Activated B cell treated with CpG ODN at 0.5 μM for 24 hours (primary cell): Measurements from ENCODE around the gene CSF2. TPM values are rescaled to one million over a fixed set of nuclear protein-coding genes. Genes with fewer than 3 reads are reported as not detected.

Experiments
- ATAC-seq: fragments of 200-7000 bp; cut with Tn5 transposase; one replicate; pipeline ENCODE4 v1.10.0; 2021; ENCODE audit warnings: low read depth, mild to moderate bottlenecking, moderate library complexity
- CTCF ChIA-PET: fragments of 350-600 bp; sonication (Branson Sonifier 250); formaldehyde crosslinking; loops from one replicate; lab custom pipeline; 2021; ENCODE audit warnings: antibody characterized with exemption; lab: Charles Lee
- POLR2A ChIA-PET: fragments of 350-600 bp; sonication (Branson Sonifier 250); formaldehyde crosslinking; loops from one replicate; lab custom pipeline; 2021; ENCODE audit warnings: antibody characterized with exemption; lab: Charles Lee
- DNase-seq: peaks from one replicate; pipeline ENCODE4 v3.0.0; 2022
- H3K27ac Mint-ChIP-seq: one replicate; pipeline ENCODE4 v1.8.0; 2020; ENCODE audit warnings: mixed read lengths
- H3K27me3 Mint-ChIP-seq: one replicate; pipeline ENCODE4 v1.8.0; 2021; ENCODE audit warnings: mixed read lengths
- H3K36me3 Mint-ChIP-seq: one replicate; pipeline ENCODE4 v1.8.0; 2021; ENCODE audit warnings: low read depth, mixed read lengths
- H3K4me1 Mint-ChIP-seq: one replicate; pipeline ENCODE4 v1.8.0; 2021; ENCODE audit warnings: mixed read lengths
- H3K4me3 Mint-ChIP-seq: one replicate; pipeline ENCODE4 v1.8.0; 2020; ENCODE audit warnings: mild to moderate bottlenecking, mixed read lengths
- H3K9me3 Mint-ChIP-seq: one replicate; pipeline ENCODE4 v1.8.0; 2020; ENCODE audit warnings: mixed read lengths
- intact Hi-C: fragments of 100-400 bp; cut with micrococcal nuclease; formaldehyde crosslinking; loops from one replicate; pipeline ENCODE4 v1.15.1; 2024
- total RNA-seq: library from RNA; stranded (reverse); gene quantifications from 2 replicates; pipeline ENCODE4 v1.2.3, GENCODE V29; 2022
- TF ChIP-seq, protein P1 (sequence below): fragments of 200-600 bp; IDR thresholded peaks from one replicate; pipeline ENCODE4 v1.8.0; 2022; ENCODE audit warnings: antibody characterized with exemption, mild to moderate bottlenecking

CSF2 gene
- total RNA-seq, 1 donor from 2014 or later, result not detected

DNA sequence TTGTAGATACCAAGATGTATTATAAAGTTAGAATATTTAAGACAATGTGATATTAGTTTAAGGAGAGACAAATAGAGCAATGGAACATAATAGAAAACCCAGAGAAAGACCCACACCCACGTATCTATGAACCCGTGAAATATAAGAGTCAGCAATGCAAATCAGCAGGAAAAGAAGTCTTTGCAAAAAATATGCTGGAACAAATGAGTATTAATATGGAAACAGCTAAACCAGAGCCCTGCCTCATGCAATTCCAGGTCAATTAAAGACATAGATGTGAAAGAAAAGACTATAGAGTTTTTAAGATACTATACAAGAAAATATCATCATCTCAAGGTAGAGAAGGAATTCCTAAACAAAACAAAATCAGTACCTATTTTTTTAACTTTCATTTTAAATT, 36.2 kb upstream of the CSF2 start:
- ChIA-PET CTCF (no interaction called here), POLR2A (no interaction called here)
- Mint-ChIP-seq H3K9me3 (peaks cover 18% of the 10 kb centered on the region), H3K4me3 (no peak overlapping the region), H3K36me3 (no peaks in the 10 kb centered on the region), H3K27ac (no peak overlapping the region), H3K4me1 (no peaks in the 10 kb centered on the region), H3K27me3 (peaks cover 33% of the 10 kb centered on the region)
- ATAC-seq (no peak), DNase-seq (no peak)
- TF ChIP-seq, protein P1, sequence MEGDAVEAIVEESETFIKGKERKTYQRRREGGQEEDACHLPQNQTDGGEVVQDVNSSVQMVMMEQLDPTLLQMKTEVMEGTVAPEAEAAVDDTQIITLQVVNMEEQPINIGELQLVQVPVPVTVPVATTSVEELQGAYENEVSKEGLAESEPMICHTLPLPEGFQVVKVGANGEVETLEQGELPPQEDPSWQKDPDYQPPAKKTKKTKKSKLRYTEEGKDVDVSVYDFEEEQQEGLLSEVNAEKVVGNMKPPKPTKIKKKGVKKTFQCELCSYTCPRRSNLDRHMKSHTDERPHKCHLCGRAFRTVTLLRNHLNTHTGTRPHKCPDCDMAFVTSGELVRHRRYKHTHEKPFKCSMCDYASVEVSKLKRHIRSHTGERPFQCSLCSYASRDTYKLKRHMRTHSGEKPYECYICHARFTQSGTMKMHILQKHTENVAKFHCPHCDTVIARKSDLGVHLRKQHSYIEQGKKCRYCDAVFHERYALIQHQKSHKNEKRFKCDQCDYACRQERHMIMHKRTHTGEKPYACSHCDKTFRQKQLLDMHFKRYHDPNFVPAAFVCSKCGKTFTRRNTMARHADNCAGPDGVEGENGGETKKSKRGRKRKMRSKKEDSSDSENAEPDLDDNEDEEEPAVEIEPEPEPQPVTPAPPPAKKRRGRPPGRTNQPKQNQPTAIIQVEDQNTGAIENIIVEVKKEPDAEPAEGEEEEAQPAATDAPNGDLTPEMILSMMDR, result no peak
- intact Hi-C loops, result no loop called here

DNA sequence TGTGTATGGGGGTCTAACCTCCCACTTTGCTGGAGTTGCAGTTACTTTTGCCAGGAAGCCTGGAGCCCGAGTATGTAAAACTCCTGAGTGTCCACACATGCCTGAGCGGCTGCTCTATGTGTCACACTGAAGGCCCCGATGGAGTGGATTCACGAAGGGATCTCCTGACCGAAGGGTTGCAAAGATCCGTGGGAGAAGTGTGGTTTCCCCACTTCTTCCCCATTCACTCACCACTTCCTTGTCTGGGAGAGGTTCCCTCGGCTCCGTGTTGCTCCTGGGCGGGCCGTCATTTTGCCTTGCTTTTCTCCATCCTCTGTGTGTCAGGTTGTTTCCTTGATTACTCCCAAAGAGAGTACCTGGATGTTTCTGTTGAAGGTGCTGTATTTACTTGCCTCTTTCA, 29.4 kb upstream of the CSF2 start:
- ChIA-PET CTCF (no interaction called here), POLR2A (no interaction called here)
- TF ChIP-seq, protein P1, result no peak
- H3K27ac Mint-ChIP-seq, result no peak overlapping the region
- no peaks in the 10 kb centered on the region for H3K9me3 Mint-ChIP-seq
- no peaks in the 10 kb centered on the region for H3K4me1 Mint-ChIP-seq
- H3K36me3 Mint-ChIP-seq, result no peaks in the 10 kb centered on the region
- DNase-seq (no peak), ATAC-seq (no peak)
- peaks cover 35% of the 10 kb centered on the region for H3K27me3 Mint-ChIP-seq
- no peak overlapping the region for H3K4me3 Mint-ChIP-seq
- intact Hi-C loops, result no loop called here

DNA sequence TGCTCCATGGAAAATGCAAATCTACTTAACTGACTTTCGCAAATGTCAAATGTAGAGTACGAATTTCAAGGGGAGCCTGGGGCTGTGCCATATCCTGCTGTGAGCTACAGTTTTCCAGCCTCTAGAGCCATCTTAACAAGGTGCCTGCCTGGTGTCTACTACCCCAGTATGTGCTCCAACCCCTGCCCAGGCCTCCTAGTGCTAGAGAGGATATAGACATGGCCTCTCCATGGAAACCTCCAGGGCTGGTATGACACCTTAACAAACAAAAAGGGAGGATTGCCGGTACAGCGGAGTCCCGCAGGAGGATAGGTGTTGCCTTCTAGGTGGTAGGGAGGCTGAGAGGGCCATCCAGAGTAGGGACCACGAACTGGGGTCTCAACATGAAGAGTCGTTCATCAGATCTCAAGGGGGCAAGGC, 26.7 kb upstream of the CSF2 start:
- POLR2A ChIA-PET, result no interaction called here
- TF ChIP-seq, protein P1, result no peak
- CTCF ChIA-PET, result no interaction called here
- no peak overlapping the region for H3K27ac Mint-ChIP-seq
- DNase-seq (no peak), ATAC-seq (no peak)
- intact Hi-C loops, result no loop called here
- H3K4me3 Mint-ChIP-seq, result no peak overlapping the region
- H3K4me1 Mint-ChIP-seq, result no peaks in the 10 kb centered on the region
- H3K36me3 Mint-ChIP-seq, result no peaks in the 10 kb centered on the region
- H3K9me3 Mint-ChIP-seq, result no peaks in the 10 kb centered on the region
- peaks cover 25% of the 10 kb centered on the region for H3K27me3 Mint-ChIP-seq

DNA sequence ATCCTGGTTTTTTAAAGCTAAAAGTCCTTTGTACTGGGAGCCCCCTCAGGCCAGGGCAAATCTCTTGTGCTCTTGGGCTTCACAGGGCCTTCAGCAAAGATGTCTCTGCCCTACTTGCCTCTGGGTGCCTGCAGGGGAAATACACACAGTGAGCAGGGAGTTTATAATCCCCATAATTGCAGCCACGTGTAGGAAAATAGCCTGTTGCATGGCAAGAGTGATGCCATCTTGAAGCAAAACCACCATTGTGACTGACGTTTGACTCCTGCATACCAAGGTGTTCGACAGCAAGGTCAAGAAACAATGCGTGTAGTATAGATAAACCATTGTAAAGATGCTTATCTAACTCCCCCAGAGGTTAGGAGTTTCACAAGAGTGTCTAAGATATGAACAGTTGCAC, 24.5 kb upstream of the CSF2 start:
- intact Hi-C loops, result no loop called here
- ChIA-PET POLR2A (no interaction called here), CTCF (no interaction called here)
- Mint-ChIP-seq H3K27ac (no peak overlapping the region), H3K9me3 (no peaks in the 10 kb centered on the region), H3K4me3 (no peak overlapping the region), H3K36me3 (no peaks in the 10 kb centered on the region), H3K27me3 (peaks cover 12% of the 10 kb centered on the region), H3K4me1 (no peaks in the 10 kb centered on the region)
- ATAC-seq (no peak), DNase-seq (no peak)
- TF ChIP-seq, protein P1, result no peak

DNA sequence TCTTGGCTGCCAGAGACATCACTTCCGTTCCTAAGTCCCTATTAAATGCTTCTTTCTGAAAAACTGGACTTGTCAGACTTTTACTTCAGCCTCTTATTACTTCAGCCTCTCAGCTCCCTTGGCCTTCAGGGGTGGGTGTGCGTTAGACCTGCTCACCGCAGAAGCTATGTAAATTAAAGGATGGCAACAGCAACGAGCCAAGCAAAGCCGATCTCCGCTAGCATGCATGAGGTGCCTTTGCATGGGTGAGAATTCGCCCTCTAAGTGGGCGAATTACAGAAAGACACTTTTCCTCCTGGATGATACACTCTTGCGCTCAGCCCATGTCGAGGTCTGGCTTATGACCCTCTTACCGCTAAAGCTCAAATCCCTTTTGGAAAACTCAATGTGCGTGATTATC, 24.0 kb upstream of the CSF2 start:
- intact Hi-C loops, result no loop called here
- H3K36me3 Mint-ChIP-seq, result no peaks in the 10 kb centered on the region
- POLR2A ChIA-PET, result no interaction called here
- TF ChIP-seq, protein P1, result no peak
- ATAC-seq (no peak), DNase-seq (no peak)
- no peak overlapping the region for H3K27ac Mint-ChIP-seq
- H3K4me1 Mint-ChIP-seq, result no peaks in the 10 kb centered on the region
- H3K27me3 Mint-ChIP-seq, result peaks cover 9% of the 10 kb centered on the region
- H3K9me3 Mint-ChIP-seq, result no peaks in the 10 kb centered on the region
- CTCF ChIA-PET, result interaction anchor here (1.3 kb wide), 1 partner anchor 13 kb away, joined by 5 read pairs; no protein-coding TSS in a partner anchor
- no peak overlapping the region for H3K4me3 Mint-ChIP-seq
